ENCODE data around the gene FMR1.

DNA sequence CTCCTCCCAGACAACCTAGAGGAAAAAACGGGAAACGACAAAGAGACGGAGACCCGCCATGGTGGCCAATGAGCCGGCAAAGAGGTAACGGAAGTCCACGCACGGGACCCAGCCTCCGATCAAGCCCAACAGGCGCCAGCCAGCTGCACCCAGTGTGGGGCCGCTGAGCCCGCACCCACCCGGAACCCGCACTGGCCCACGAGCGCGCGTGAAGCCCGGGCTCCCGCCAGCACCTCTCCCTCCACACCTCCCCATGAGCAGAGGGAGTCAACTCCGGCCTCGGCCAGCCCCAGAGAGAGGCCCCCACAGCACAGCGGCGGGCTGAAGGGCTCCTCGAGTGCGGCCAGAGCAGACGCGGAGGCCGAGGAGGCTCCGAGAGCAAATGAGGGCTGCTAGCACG is 14.6 kb upstream of the FMR1 start:
- TF ChIP-seq POLR2A (IDR thresholded peaks at IDR 0.05) = no peak
- TF ChIP-seq, protein P1, sequence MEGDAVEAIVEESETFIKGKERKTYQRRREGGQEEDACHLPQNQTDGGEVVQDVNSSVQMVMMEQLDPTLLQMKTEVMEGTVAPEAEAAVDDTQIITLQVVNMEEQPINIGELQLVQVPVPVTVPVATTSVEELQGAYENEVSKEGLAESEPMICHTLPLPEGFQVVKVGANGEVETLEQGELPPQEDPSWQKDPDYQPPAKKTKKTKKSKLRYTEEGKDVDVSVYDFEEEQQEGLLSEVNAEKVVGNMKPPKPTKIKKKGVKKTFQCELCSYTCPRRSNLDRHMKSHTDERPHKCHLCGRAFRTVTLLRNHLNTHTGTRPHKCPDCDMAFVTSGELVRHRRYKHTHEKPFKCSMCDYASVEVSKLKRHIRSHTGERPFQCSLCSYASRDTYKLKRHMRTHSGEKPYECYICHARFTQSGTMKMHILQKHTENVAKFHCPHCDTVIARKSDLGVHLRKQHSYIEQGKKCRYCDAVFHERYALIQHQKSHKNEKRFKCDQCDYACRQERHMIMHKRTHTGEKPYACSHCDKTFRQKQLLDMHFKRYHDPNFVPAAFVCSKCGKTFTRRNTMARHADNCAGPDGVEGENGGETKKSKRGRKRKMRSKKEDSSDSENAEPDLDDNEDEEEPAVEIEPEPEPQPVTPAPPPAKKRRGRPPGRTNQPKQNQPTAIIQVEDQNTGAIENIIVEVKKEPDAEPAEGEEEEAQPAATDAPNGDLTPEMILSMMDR (IDR thresholded peaks at IDR 0.05) = no peak

All from body of pancreas (tissue), 4 donors.